ENCODE data around the gene CHRNB2.

CHRNB2 gene

GRCh38 chr1:154581766-154582165 is 14.2 kb downstream of the CHRNB2 start:
- DNase-seq, result no peak

- no peak for DNase-seq
Observed at GRCh38 chr1:154582885-154583284, 15.3 kb downstream of the CHRNB2 start.

- DNase-seq, result no peak
Observed at GRCh38 chr1:154583773-154584172, 16.2 kb downstream of the CHRNB2 start.

DNA sequence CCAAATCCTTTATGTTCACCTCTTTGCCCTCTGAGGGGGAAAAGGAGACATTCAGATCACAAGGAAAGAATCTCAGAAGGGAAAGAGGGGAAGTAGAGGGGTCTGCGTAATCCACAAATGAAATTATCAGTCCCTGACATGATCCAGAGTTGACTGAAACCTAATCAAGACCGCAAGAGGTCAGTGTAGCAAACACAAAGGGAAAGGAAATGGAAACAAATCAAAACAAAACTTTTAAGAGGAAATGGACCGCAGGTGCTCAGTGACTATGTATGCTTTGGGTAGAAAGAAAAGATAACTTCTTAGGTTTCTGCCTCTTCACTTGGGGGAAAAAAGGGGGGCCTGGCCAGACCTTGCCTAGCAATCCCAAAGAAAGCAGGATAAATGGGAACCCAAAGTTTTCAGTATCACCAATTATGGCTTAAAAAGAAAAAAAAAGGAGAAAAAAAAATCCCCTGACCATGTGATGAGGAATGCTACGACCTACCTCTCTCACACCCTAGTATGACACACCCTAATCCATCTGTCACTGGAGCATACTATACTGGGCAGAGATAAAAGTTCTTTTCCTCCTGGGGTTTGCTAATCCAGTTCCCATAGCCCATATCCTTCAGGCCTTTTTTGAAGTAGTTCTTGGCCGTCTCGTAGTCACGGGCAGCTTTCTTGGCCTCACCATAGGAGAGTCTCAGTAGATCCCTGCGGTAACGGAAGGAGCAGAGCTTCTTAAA is 16.9 kb downstream of the CHRNB2 start:
- DNase-seq, result no peak

DNA sequence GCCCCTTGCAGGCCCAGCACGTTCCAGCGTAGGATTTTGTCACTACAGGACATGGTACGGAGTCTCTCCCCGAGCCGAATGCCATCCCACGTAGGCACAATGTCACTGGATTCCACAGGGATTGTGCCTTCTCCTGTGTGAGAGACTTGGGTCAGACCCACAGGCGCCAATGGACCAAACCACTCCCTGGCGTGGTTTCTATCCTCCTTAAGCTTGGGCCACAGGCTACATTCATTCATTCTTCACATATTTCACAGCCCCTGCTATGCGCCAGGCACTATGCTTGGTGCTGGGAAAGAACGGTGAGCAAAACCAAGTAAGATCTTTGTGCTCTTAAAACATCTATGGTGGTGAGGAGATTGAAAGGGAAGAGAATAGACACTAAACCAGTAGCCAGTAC is 18.7 kb downstream of the CHRNB2 start:
- no peak for DNase-seq

- no peak for DNase-seq
Observed at GRCh38 chr1:154586641-154587040, 19.1 kb downstream of the CHRNB2 start.

- no peak for DNase-seq
Observed at GRCh38 chr1:154589780-154590179, 22.2 kb downstream of the CHRNB2 start.

DNA sequence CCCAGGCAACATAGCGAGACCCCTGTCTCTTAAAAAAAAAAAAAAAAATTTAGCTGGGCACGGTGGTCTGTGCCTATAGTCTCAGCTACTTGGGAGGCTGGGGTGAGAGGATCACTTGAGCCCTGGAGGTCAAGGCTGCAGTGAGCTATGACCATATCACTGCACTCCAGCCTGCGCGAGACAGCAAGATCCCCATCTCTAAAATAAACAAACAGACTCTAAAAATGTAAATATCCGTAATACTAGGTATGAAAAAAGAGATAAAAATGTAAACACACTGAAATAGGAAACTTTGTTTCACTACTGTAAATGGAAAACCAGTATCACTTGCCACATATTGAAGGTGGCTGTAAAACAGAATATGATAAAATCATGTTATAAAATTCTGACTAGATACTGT is 23.2 kb downstream of the CHRNB2 start:
- no peak for DNase-seq

DNA sequence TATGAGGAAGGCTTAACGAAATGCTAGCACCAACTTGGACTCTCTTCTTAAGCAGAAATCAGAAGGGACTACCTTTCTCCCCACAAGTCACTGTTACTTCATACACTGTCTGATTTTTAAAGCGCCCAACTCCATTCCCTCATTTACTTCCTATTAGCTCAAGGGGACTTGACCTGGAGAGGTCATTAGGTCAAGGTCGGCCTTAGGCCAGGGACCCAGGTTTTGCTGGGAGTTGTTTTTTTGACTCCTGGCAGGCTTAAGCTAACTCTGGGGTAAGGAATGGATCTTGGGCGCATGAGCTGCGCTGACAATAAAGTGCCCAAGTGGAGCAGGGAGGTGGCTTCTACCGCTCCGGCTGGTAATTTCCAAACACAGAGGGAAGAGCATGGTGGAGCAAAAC is 23.6 kb downstream of the CHRNB2 start:
- no peak for DNase-seq

- no peak for DNase-seq
Observed at GRCh38 chr1:154593390-154593789, 25.8 kb downstream of the CHRNB2 start.

DNA sequence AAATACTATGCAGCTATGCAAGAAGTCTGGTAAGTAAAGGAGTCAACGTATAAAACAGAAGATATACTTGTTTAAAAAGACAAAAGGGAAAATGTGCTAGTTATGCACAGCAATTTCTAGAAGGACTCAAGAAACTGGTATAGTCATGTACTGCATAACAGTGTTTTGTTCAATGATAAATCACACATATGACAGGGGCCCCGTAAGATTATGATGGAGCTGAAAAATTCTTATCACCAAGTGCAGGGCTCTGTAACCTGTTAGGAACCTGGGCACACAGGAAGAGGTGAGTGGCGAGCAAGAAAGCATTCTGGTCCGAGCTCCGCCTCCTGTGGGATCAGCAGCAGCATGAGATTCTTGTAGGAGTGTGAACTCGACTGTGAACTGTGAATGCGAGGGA is 27.2 kb downstream of the CHRNB2 start:
- DNase-seq, result no peak

DNA sequence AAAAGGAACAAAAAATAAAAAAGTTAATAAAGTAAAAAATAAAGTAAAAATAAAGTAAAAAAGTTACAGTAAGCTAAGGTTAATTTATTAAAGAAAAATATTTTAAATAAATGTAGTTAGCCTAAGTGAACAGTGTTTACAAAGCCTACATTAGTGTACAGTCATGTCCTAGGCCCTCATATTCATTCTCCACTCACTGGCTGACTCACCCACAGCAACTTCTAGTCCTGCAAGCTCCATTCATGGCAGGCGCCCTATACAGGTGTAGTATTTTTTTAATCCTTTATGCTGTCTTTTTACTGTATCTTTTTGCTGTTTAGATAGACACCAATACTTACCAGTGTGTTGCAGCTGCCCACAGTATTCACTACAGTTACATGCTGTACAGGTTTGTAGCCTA is 28.0 kb downstream of the CHRNB2 start:
- no peak for DNase-seq

- DNase-seq, result no peak
Observed at GRCh38 chr1:154598871-154599635, 31.5 kb downstream of the CHRNB2 start.

GRCh38 chr1:154599658-154600057 is 32.1 kb downstream of the CHRNB2 start:
- DNase-seq, result no peak

- no peak for DNase-seq
Observed at GRCh38 chr1:154603317-154603716, 35.7 kb downstream of the CHRNB2 start.

GRCh38 chr1:154605534-154605933 is 38.0 kb downstream of the CHRNB2 start:
- no peak for DNase-seq

GRCh38 chr1:154607106-154607608 is 39.6 kb downstream of the CHRNB2 start:
- no peak for DNase-seq

- DNase-seq, result peak; percentile 39
Observed at GRCh38 chr1:154607609-154608396, 40.2 kb downstream of the CHRNB2 start, which contains the start of gene ADAR. TSS of gene ADAR (minus strand) at chr1:154608186. CDS start at chr1:154608006, 180 bp downstream.

- peak; percentile 65 for DNase-seq
Observed at GRCh38 chr1:154608397-154609270, 41.1 kb downstream of the CHRNB2 start.

DNA sequence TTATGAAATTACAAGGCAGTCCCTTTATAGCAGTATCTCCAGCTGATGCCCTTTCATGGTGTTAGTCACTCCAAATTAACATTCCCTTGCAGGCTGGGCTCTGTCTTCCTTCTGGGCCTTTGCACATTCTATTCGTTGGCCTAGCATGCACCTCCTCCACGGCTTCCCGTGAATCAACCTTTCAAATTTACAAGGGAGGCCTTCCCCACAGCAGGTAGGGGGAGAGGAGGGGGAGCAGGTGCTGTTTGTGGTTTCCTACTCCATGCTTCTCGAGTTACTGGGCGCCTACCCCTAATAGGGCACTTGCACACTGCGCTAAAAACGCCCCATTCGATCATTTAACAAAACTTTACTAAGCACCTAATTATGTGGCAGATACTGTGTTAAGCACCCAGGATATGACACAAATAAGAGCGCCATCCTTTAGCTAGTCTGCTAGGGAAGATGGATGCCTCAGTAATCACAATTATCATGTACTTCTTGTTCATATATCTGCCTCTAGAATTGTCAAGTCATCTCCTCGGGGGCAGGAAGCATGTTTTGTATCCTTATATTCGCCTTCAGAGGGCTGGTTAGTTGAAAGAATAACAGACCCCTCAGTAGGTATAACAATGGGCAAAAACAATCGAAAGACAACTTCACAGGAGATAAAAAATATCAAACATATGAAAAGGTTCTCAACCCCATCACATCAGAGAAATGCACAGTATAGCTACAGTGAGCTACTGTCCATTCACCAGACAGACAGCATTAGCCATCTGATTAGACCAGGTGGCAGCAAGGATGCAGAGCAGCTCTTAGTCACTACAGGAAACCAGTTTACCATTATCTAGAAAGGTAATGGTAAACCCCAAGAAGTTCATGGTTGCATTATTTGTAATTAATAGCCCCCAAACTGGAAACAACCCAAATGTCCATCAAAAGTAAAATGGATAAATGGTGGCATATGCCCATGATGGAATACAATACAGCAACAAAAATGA is 42.1 kb downstream of the CHRNB2 start:
- DNase-seq, result peak; percentile 35
